Sigmoid colon (tissue), 7 donors: Measurements from ENCODE around the gene ZFP92. TPM values are rescaled to one million over a fixed set of nuclear protein-coding genes. Genes with fewer than 3 reads are reported as not detected.

Experiments
- DNase-seq: peaks from one replicate; pipeline ENCODE4 v3.0.0-alpha.2; 2019
- H3K27ac ChIP-seq, 4 donors: fragments of 200-600 bp; sonication (generic); one replicate each; pipeline ENCODE4 v1.5.1; 2016 to 2019; ENCODE audit warnings: mild to moderate bottlenecking in 1 of 4
- H3K27me3 ChIP-seq, 3 donors: fragments of 200-600 bp; sonication (generic); one replicate each; pipeline ENCODE4 v1.5.1; 2019; ENCODE audit warnings: mild to moderate bottlenecking in 1 of 3
- H3K36me3 ChIP-seq, 4 donors: fragments of 200-600 bp; sonication (generic); one replicate each; pipeline ENCODE4 v1.5.1; 2016 to 2019
- H3K4me1 ChIP-seq, 4 donors: fragments of 200-600 bp; sonication (generic); one replicate each; pipeline ENCODE4 v1.5.1; 2017 to 2019
- H3K4me3 ChIP-seq, 4 donors: fragments of 200-600 bp; sonication (generic); one replicate each; pipeline ENCODE4 v1.5.1; 2017 to 2019; ENCODE audit warnings: mild to moderate bottlenecking in 2 of 4, moderate library complexity in 1 of 4
- H3K9me3 ChIP-seq, 4 donors: fragments of 200-600 bp in 3 of 4; sonication (generic) in 3 of 4; one replicate each; pipeline versions ENCODE4 v1.5.1 to v1.6.1; 2013 to 2019
- CTCF ChIP-seq, 4 experiments: fragments of 450-650 bp in 3 of 4; fragments of 200-600 bp in 1 of 4; IDR thresholded peaks; one replicate each; pipeline ENCODE4 v1.5.1; 2016 to 2019; ENCODE audit warnings: antibody characterized with exemption in 4 of 4, mild to moderate bottlenecking in 3 of 4, moderate library complexity in 2 of 4
- EP300 ChIP-seq, 4 donors: sonication (generic); formaldehyde crosslinking; IDR thresholded peaks; one replicate each; pipeline ENCODE4 v1.6.1; 2017; ENCODE audit warnings: antibody characterized with exemption in 4 of 4
- POLR2A ChIP-seq, 2 donors: fragments of 450-650 bp; IDR thresholded peaks; one replicate each; pipeline ENCODE4 v1.6.1; 2016; ENCODE audit warnings: antibody characterized with exemption in 2 of 2, mild to moderate bottlenecking in 2 of 2, moderate library complexity in 2 of 2
- POLR2AphosphoS5 ChIP-seq, 4 donors: sonication (generic); formaldehyde crosslinking; IDR thresholded peaks; one replicate each; pipeline ENCODE4 v1.6.1; 2017; ENCODE audit warnings: antibody characterized with exemption in 4 of 4
- WGBS, 2 donors: extraction: QIAGEN DNeasy Blood & Tissue Kit; methylation state at CpG; one replicate each; pipeline ENCODE4 v1.1.7; 2013; 5-methylcytosine and 5-hydroxymethylcytosine counted together
- intact Hi-C: fragments of 100-400 bp; cut with DNase I; formaldehyde crosslinking; loops from one replicate; pipeline ENCODE4 v1.15.1; 2023
- polyA plus RNA-seq, 3 donors: library from polyadenylated mRNA; stranded (reverse); fragments of 200-250 nt; gene quantifications; one replicate each; pipeline ENCODE4 v1.2.3, GENCODE V29; 2013
- total RNA-seq, 4 donors: library from RNA; depleted of rRNA; stranded (reverse); fragments of >200 nt; gene quantifications; one replicate each; pipeline ENCODE4 v1.1.0, GENCODE V29; 2016
- donor health status: healthy with polysubstance abuse.
- donor health status: Bipolar disorder and iron deficiency.
- donor health status: healthy.

ZFP92 gene
- total and polyA plus RNA-seq, 7 donors = 0.35 to 2.2 (median 1.9) TPM; not detected in 2

DNA sequence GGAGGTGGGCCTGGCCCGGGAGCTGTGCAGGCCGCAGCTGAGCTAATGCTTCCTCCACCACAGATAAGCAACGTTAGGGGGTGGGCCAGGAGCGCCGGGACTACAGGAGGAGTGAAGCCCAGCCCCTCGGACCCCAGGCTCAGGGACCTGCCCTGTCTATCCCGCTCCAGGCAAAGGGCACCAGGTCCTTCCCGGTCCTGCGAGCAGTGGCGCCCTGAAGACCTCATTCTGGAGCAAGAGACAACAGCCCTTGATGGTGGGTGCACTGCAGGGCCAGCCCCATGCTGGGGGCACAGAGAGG, 35.3 kb downstream of the ZFP92 start:
- H3K36me3 ChIP-seq = no peaks in the 10 kb centered on the region
- no peaks in the 10 kb centered on the region for H3K27me3 ChIP-seq
- H3K4me1 ChIP-seq = no peaks in the 10 kb centered on the region
- intact Hi-C loops = no loop called here
- TF ChIP-seq EP300 (IDR thresholded peaks at IDR 0.05) (no peak), CTCF (IDR thresholded peaks at IDR 0.05) (no peak), POLR2A (IDR thresholded peaks at IDR 0.05) (no peak), POLR2AphosphoS5 (IDR thresholded peaks at IDR 0.05) (no peak)
- H3K9me3 ChIP-seq = no peaks in the 10 kb centered on the region
- H3K27ac ChIP-seq = no peak overlapping the region
- peak; percentile 66 for DNase-seq
- WGBS, 2 donors = 80 to 85% methylated on average over 10 of the region's 10 CpGs
- no peak overlapping the region for H3K4me3 ChIP-seq

GRCh38 chrX:153446950-153447580, 35.8 kb downstream of the ZFP92 start:
- WGBS, 2 donors = 93% methylated on average over 17 of the region's 17 CpGs
- TF ChIP-seq POLR2AphosphoS5 (IDR thresholded peaks at IDR 0.05) (no peak), CTCF (IDR thresholded peaks at IDR 0.05) (no peak), EP300 (IDR thresholded peaks at IDR 0.05) (no peak), POLR2A (IDR thresholded peaks at IDR 0.05) (no peak)
- no peak overlapping the region for H3K27ac ChIP-seq
- H3K27me3 ChIP-seq = no peaks in the 10 kb centered on the region
- H3K4me3 ChIP-seq = no peak overlapping the region
- H3K4me1 ChIP-seq = no peaks in the 10 kb centered on the region
- DNase-seq = peak; percentile 57
- intact Hi-C loops = no loop called here
- H3K36me3 ChIP-seq = no peaks in the 10 kb centered on the region
- no peaks in the 10 kb centered on the region for H3K9me3 ChIP-seq

DNA sequence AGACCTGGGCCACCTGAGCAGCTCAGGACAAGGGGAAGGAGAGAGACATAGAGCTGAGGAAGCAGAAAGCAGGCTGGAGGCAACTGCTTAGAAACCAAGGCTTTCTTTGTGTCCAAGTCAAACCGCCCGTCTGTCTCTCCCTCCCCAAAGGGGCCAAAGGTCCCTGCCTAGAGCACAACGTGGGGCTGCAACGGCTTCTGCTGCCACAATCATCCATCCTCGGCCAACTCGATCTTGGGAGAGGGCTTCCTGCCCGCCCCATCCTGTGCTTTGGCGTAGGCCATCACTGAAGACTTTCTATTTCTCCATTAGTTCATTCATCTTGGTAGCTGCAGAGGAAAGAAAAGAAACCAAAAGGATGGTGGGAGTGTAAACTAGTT, 36.3 kb downstream of the ZFP92 start:
- H3K36me3 ChIP-seq = no peaks in the 10 kb centered on the region
- DNase-seq = no peak
- H3K9me3 ChIP-seq = no peaks in the 10 kb centered on the region
- no peaks in the 10 kb centered on the region for H3K4me1 ChIP-seq
- no peak overlapping the region for H3K27ac ChIP-seq
- TF ChIP-seq POLR2A (IDR thresholded peaks at IDR 0.05) = no peak
- TF ChIP-seq POLR2AphosphoS5 (IDR thresholded peaks at IDR 0.05) = no peak
- no peak for TF ChIP-seq CTCF (IDR thresholded peaks at IDR 0.05)
- no peak for TF ChIP-seq EP300 (IDR thresholded peaks at IDR 0.05)
- intact Hi-C loops = no loop called here
- H3K27me3 ChIP-seq = no peaks in the 10 kb centered on the region
- 83 to 90% methylated on average over 8 of the region's 8 CpGs for WGBS, 2 donors
- no peak overlapping the region for H3K4me3 ChIP-seq

DNA sequence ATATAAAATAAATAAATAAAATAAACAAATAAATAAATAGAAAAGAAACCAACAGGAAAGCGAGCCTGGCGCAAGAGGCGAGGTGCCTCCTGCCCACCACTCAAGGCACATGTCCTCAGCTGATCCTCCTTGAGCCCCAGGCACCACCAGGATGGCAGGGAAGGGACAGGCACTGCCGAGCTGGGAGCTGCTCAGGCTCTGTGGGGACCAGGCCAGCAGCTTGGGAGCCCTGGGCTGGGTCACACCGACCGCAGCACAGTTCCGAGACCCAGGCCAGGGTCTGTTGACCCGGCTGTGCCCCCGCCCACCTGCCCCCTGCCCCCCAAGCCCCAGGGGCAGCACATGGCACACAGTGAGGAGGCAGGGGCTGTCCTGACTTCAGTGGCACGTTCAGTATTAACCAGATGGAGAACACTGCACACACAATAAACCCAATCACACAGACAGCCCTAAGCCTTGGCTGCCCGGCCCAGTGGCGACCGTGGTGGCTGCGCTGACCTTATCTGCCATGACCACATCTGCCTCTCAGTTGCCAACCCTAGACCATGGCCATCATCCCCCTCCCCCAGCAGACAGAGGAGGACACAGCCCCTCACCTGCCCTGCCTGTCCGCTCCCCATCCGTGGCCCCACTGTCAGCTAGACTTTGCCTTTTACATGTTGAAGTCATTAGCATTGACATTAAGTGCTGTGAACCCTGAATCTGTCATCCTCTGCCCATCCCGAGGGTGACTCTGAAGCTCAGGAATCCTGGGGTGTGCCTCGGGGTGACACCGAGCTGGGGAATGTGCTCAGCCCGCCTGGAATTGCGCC, 37.5 kb downstream of the ZFP92 start:
- Histone ChIP-seq H3K4me1 (no peaks in the 10 kb centered on the region), H3K27me3 (no peaks in the 10 kb centered on the region), H3K36me3 (peaks cover 0 to 1% (median 0%) of the 10 kb centered on the region in 4 donors), H3K27ac (no peak overlapping the region), H3K9me3 (no peaks in the 10 kb centered on the region), H3K4me3 (no peak overlapping the region)
- peak; percentile 42 for DNase-seq
- TF ChIP-seq POLR2AphosphoS5 (IDR thresholded peaks at IDR 0.05) (no peak), POLR2A (IDR thresholded peaks at IDR 0.05) (no peak), CTCF (IDR thresholded peaks at IDR 0.05) (no peak), EP300 (IDR thresholded peaks at IDR 0.05) (no peak)
- WGBS, 2 donors = 97% methylated on average over 21 of the region's 21 CpGs
- intact Hi-C loops = no loop called here
